SU-DHL-6 (cell line): ENCODE data around the gene RFXAP.

ENCODE experiments used
- H2AFZ ChIP-seq: fragments of 200-600 bp; sonication (generic); 2 replicates; pipeline ENCODE4 v1.6.1; 2014; ENCODE audit warnings: low read depth, mild to moderate bottlenecking, moderate library complexity, mixed read lengths, antibody characterized with exemption, low read length; ENCODE audit not compliant: severe bottlenecking
- H3F3A ChIP-seq: fragments of 200-600 bp; shearing (Covaris generic); 2 replicates; pipeline ENCODE4 v1.6.0; 2016; ENCODE audit warnings: antibody characterized with exemption, mild to moderate bottlenecking; ENCODE audit not compliant: insufficient read depth
- H3K27ac ChIP-seq: fragments of 200-600 bp; sonication (generic); 2 replicates; pipeline ENCODE4 v1.5.1; 2016; ENCODE audit warnings: low read depth, mild to moderate bottlenecking, low read length, moderate library complexity, mixed read lengths
- H3K27me3 ChIP-seq: fragments of 200-600 bp; sonication (generic), shearing (Covaris generic); 2 replicates; pipeline ENCODE4 v1.6.0; 2014; ENCODE audit warnings: mild to moderate bottlenecking, low read length
- H3K36me3 ChIP-seq: fragments of 200-600 bp; sonication (generic); 2 replicates; pipeline ENCODE4 v1.6.1; 2014; ENCODE audit warnings: mild to moderate bottlenecking, low read length, mixed read lengths
- H3K4me2 ChIP-seq: fragments of 300-600, 200-600 bp; shearing (Covaris generic), sonication (generic); 2 replicates; pipeline ENCODE4 v1.6.0; 2014; ENCODE audit warnings: low read length, low read depth, mild to moderate bottlenecking; ENCODE audit not compliant: poor library complexity, severe bottlenecking
- H3K4me3 ChIP-seq: fragments of 200-600 bp; sonication (generic); 2 replicates; pipeline ENCODE4 v1.5.1; 2014; ENCODE audit warnings: antibody characterized with exemption, low read length, mild to moderate bottlenecking, mixed read lengths; ENCODE audit not compliant: insufficient read depth, poor library complexity, severe bottlenecking
- H3K79me2 ChIP-seq: fragments of 200-600 bp; sonication (generic); 2 replicates; pipeline ENCODE4 v1.6.1; 2014; ENCODE audit warnings: mild to moderate bottlenecking, low read length, moderate library complexity; ENCODE audit not compliant: insufficient read depth
- H3K9ac ChIP-seq: fragments of 200-600 bp; sonication (generic); 2 replicates; pipeline ENCODE4 v1.7.0; 2014; ENCODE audit warnings: mild to moderate bottlenecking, low read length
- H3K9me2 ChIP-seq: fragments of 200-600 bp; sonication (generic); replicated peaks from 2 replicates; pipeline ENCODE4 v1.6.1; 2014; ENCODE audit warnings: low read length; ENCODE audit not compliant: insufficient read depth
- H3K9me3 ChIP-seq: fragments of 200-600 bp; sonication (generic); 2 replicates; pipeline ENCODE4 v1.6.1; 2014; ENCODE audit warnings: low read length, mixed read lengths; ENCODE audit not compliant: insufficient read depth
- H4K20me1 ChIP-seq: fragments of 200-600 bp; sonication (generic); 2 replicates; pipeline ENCODE4 v1.6.1; 2014; ENCODE audit warnings: low read depth, mild to moderate bottlenecking, antibody characterized with exemption, low read length, moderate library complexity, mixed read lengths
- EZH2phosphoT487 ChIP-seq: fragments of 200-600 bp; sonication (generic), shearing (Covaris generic); conservative IDR thresholded peaks from 2 replicates; pipeline ENCODE4 v1.6.1; 2018; ENCODE audit warnings: mild to moderate bottlenecking, antibody characterized with exemption, low read length, moderate library complexity, mixed read lengths
- TF ChIP-seq, protein P1 (sequence below): fragments of 200-600 bp; sonication (generic); IDR thresholded peaks from one replicate; pipeline ENCODE4 v1.5.1; 2017; ENCODE audit warnings: antibody characterized with exemption, mild to moderate bottlenecking, low read length, moderate library complexity; ENCODE audit not compliant: insufficient read depth, poor library complexity, severe bottlenecking

Gene RFXAP

DNA sequence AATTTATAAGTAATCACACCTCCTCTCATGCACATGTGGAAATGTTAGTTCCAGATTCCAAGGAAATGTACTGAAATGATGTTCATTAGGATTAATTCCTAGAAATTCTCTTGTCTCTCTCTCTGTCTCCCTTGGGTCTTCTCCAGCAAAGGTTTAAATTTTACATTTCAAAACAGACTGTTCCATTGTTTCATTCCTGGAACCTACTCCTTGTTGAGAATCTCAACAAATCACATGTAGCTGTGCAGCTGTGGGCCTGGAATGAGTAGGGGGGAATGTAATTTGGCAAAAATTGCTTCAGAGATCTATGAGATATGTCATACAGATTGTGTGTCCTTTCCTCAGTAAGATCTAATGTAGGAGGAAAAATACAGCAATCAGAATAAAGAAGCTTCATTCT, 46.2 kb upstream of the RFXAP start:
- no peaks in the 10 kb centered on the region for H3K9me3 ChIP-seq
- no peaks in the 10 kb centered on the region for H3K9me2 ChIP-seq
- H3K36me3 ChIP-seq: no peaks in the 10 kb centered on the region
- no peak overlapping the region for H3K4me2 ChIP-seq
- TF ChIP-seq, protein P1, sequence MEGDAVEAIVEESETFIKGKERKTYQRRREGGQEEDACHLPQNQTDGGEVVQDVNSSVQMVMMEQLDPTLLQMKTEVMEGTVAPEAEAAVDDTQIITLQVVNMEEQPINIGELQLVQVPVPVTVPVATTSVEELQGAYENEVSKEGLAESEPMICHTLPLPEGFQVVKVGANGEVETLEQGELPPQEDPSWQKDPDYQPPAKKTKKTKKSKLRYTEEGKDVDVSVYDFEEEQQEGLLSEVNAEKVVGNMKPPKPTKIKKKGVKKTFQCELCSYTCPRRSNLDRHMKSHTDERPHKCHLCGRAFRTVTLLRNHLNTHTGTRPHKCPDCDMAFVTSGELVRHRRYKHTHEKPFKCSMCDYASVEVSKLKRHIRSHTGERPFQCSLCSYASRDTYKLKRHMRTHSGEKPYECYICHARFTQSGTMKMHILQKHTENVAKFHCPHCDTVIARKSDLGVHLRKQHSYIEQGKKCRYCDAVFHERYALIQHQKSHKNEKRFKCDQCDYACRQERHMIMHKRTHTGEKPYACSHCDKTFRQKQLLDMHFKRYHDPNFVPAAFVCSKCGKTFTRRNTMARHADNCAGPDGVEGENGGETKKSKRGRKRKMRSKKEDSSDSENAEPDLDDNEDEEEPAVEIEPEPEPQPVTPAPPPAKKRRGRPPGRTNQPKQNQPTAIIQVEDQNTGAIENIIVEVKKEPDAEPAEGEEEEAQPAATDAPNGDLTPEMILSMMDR: no peak
- no peak for TF ChIP-seq EZH2phosphoT487
- H3K79me2 ChIP-seq: no peaks in the 10 kb centered on the region
- no peak overlapping the region for H3K27ac ChIP-seq
- no peaks in the 10 kb centered on the region for H3F3A ChIP-seq
- H4K20me1 ChIP-seq: no peaks in the 10 kb centered on the region
- no peak overlapping the region for H3K4me3 ChIP-seq
- no peaks in the 10 kb centered on the region for H3K27me3 ChIP-seq
- no peak overlapping the region for H3K9ac ChIP-seq
- H2AFZ ChIP-seq: no peak overlapping the region

- no peaks in the 10 kb centered on the region for H4K20me1 ChIP-seq
- no peaks in the 10 kb centered on the region for H3K27me3 ChIP-seq
- no peaks in the 10 kb centered on the region for H3F3A ChIP-seq
- no peak overlapping the region for H3K4me3 ChIP-seq
- no peaks in the 10 kb centered on the region for H3K9me2 ChIP-seq
- no peak overlapping the region for H2AFZ ChIP-seq
- no peak overlapping the region for H3K4me2 ChIP-seq
- no peaks in the 10 kb centered on the region for H3K36me3 ChIP-seq
- H3K79me2 ChIP-seq: no peaks in the 10 kb centered on the region
- H3K9me3 ChIP-seq: no peaks in the 10 kb centered on the region
- H3K9ac ChIP-seq: no peak overlapping the region
- TF ChIP-seq EZH2phosphoT487: no peak
- TF ChIP-seq, protein P1: no peak
- no peak overlapping the region for H3K27ac ChIP-seq
These were observed 44.1 kb upstream of the RFXAP start for GRCh38 chr13:36774931-36775330.

DNA sequence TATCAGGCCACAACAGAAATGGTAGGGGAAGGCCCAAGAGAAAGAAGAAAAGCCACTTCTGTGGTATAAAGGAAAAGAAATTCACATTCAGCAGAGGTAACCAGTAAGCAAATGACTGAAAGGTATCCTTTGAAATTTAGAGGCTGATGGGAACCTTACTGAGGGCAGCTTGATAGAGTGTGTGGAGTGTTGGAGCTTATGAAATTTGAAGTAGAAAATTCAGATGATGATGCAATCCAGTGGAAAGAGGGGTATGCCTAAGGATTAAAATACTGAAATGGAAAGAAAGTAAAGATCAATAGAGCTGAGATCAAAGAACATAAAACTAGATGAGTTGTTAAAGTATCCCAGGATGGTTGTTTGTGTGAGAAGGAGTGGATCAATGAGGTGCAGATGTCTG, 42.8 kb upstream of the RFXAP start:
- H3K9ac ChIP-seq: no peak overlapping the region
- no peaks in the 10 kb centered on the region for H3K9me3 ChIP-seq
- H3K27me3 ChIP-seq: no peaks in the 10 kb centered on the region
- H3K27ac ChIP-seq: no peak overlapping the region
- no peak overlapping the region for H3K4me2 ChIP-seq
- H4K20me1 ChIP-seq: no peaks in the 10 kb centered on the region
- no peaks in the 10 kb centered on the region for H3F3A ChIP-seq
- no peaks in the 10 kb centered on the region for H3K9me2 ChIP-seq
- H2AFZ ChIP-seq: no peak overlapping the region
- no peaks in the 10 kb centered on the region for H3K36me3 ChIP-seq
- no peaks in the 10 kb centered on the region for H3K79me2 ChIP-seq
- no peak overlapping the region for H3K4me3 ChIP-seq
- TF ChIP-seq, protein P1: no peak
- no peak for TF ChIP-seq EZH2phosphoT487
